NB4 (cell line): ENCODE measurements around the gene ZNF423.
"Not testable (repeated sequence)": the region's sequence is repeated elsewhere in the genome, so short reads cannot be mapped to it uniquely, and the experiment has no call there.

Experiments
- DNase-seq: peaks from one replicate; pipeline ENCODE4 v3.0.0; 2010; ENCODE audit warnings: low read depth
- H3K4me3 ChIP-seq: one replicate; pipeline ENCODE4 v1.5.1; 2011; ENCODE audit warnings: mild to moderate bottlenecking, low read depth, low read length, moderate library complexity
- CTCF ChIP-seq: IDR thresholded peaks from one replicate; pipeline ENCODE4 v1.5.1; 2012; ENCODE audit warnings: low read depth, low read length
- MYC ChIP-seq: IDR thresholded peaks from 2 replicates; pipeline ENCODE4 v1.6.1; 2011; ENCODE audit warnings: low read depth, low read length
- POLR2A ChIP-seq: IDR thresholded peaks from 2 replicates; pipeline ENCODE4 v1.6.1; 2011; ENCODE audit warnings: mild to moderate bottlenecking; ENCODE audit not compliant: insufficient read length; ENCODE audit errors: extremely low read depth
- TF ChIP-seq, protein P1 (sequence below): IDR thresholded peaks from 2 replicates; pipeline ENCODE4 v1.6.1; 2011; ENCODE audit warnings: low read depth, low read length

The ZNF423 gene

GRCh38 chr16:49884033-49885015, 28.4 kb upstream of the ZNF423 start:
- DNase-seq = peak; percentile 61
- TF ChIP-seq, protein P1, sequence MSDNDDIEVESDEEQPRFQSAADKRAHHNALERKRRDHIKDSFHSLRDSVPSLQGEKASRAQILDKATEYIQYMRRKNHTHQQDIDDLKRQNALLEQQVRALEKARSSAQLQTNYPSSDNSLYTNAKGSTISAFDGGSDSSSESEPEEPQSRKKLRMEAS = no peak
- TF ChIP-seq CTCF (no peak), MYC (no peak), POLR2A (no peak)
- no peak overlapping the region for H3K4me3 ChIP-seq

GRCh38 chr16:49883076-49884014, 27.4 kb upstream of the ZNF423 start:
- DNase-seq = no peak
- no peak overlapping the region for H3K4me3 ChIP-seq
- no peak for TF ChIP-seq MYC
- TF ChIP-seq POLR2A = no peak
- TF ChIP-seq, protein P1 = no peak
- TF ChIP-seq CTCF = no peak

GRCh38 chr16:49881890-49882289, 26.0 kb upstream of the ZNF423 start:
- H3K4me3 ChIP-seq = no peak overlapping the region
- DNase-seq = no peak
- TF ChIP-seq, protein P1 = no peak
- TF ChIP-seq MYC = no peak
- TF ChIP-seq CTCF = no peak
- TF ChIP-seq POLR2A = no peak

GRCh38 chr16:49878540-49878939, 22.6 kb upstream of the ZNF423 start:
- DNase-seq, H3K4me3 ChIP-seq: not testable (repeated sequence)

DNA sequence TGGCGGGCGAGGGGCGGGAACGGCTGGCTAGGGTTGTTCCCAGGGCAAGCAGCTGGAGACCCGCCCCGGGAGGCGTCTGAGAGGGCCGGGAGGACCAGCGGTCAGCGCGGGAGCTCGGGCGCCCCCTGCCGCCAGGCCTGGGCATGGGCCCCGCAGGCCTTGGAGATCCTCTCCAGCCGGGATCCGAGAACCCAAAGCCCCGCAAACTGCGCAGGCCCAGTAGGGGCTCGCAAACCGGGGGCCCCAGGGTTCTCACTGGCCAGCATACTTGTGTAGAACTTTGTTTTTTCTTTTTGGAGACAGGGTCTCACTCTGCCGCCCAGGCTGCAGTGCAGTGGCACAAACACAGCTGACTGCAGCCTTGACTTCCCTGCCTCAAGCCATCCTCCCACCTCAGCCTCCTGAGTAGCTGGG, 20.8 kb upstream of the ZNF423 start:
- DNase-seq = peak; percentile 65
- no peak overlapping the region for H3K4me3 ChIP-seq
- TF ChIP-seq, protein P1 = no peak
- TF ChIP-seq CTCF = peak; percentile 91
